Activated T-cell treated with anti-CD3 and anti-CD28 coated beads for 1 hour (primary cell): ENCODE results near the gene STX11.
"Not testable (repeated sequence)": the region's sequence is repeated elsewhere in the genome, so short reads cannot be mapped to it uniquely, and the experiment has no call there.

Experiments
- DNase-seq: peaks from one replicate; pipeline ENCODE4 v3.0.0-alpha.2; 2020; ENCODE audit warnings: low read depth

Gene STX11

DNA sequence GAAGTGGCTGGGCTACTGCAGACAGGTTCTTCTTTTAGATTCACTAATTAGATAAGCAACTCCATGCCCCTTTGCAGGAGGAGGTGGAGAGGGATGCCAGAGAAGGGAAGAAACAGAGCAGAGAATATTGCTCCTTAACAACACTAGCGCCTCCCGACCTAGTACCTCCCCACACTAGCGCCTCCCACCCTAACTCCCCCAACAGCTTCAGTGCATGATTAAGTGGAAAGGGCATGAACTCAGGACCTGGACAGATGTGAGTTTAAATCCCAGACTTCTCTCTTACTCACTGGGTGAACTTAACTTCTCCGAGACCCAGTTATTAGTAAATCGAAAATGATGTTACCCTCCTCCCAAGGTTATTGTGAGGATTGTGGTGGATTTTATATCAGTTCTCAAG, 25.7 kb downstream of the STX11 start:
- DNase-seq: no peak

DNA sequence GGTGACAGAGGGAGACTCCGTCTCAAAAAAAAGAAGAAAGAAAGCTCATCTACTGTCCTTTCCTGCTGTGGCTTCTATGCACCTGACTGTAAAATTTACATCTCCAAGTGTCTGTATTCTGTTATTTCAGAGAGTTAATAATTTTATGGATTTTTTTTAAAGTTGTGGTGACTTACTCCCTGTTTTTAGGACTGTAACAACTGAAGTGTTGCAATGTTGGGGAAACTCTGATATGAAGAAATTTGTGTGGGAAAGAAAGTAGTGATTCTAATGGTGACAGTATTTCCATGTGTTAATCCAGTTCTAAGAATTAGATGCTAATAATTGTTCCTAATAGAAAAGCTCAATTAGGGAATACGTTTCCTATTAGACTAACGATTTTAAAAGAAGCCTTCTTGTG, 27.4 kb downstream of the STX11 start:
- DNase-seq: no peak

DNA sequence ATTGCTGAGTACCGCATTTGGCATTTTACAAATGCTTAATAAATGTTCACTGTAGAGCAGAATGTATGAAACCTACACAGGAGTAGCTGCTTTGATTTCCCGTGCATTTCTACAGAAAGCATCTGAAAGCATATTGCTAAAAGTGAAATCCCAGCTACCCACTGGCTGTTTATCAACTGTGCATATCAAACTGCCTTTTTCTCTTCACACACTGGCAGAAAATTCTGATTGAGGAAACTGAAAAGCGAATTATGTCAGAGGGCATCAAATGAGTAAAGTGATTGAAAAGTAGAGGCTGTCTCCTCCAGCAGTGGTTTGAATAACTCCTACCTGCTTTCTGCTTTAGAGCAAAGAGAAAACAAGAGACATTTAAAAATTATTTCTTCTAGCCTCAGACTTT, 28.0 kb downstream of the STX11 start:
- DNase-seq: no peak

DNA sequence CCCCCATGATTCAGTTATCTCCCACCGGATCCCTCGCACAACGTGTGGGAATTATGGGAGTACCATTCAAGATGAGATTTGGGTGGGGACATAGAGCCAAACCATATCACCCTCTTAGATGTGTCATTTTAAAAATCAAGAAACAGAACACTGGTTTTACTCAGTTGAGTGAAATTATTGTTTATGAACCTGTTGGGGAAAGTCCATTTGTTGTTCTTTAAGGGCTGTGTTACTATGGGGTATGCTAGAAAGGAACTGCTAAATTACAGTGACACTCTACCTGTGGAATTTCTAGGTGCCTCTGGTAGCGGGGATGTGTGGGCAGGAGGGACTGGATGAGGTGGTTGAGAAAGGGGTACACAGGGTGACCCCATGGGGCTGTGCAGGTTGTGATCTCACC, 28.9 kb downstream of the STX11 start:
- DNase-seq: no peak

DNA sequence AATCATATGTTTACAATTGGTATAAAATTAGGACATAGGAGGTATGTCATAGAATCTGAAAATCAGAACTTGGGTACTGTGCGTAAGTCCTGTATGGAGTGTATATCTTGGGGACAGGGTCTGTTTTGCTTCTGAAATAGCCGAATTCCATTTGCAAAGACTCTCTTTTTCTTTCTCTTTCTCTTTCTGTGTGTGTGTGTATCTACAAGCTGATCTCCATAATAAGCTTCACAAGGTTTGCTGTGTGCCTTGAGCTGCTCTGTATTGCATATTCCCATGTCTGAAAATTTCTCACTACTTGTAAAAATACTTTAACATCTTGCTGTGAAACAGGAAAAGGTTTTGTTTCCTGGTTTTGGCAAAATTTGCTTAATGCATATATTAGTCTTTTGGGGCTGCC, 29.5 kb downstream of the STX11 start:
- no peak for DNase-seq

DNA sequence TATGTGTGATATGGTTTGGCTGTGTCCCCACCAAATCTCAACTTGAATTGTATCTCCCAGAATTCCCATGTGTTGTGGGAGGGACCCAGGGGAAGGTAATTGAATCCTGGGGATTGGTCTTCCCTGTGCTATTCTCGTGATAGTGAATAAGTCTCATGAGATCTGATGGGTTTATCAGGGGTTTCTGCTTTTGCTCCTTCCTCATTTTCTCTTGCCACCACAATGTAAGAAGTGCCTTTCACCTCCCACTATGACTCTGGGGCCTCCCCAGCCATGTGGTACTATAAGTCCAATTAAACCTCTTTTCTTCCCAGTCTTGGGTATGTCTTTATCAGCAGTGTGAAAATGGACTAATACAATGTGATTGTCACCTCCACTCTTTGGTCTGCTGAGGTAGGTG, 30.0 kb downstream of the STX11 start:
- DNase-seq: not testable (repeated sequence)

DNA sequence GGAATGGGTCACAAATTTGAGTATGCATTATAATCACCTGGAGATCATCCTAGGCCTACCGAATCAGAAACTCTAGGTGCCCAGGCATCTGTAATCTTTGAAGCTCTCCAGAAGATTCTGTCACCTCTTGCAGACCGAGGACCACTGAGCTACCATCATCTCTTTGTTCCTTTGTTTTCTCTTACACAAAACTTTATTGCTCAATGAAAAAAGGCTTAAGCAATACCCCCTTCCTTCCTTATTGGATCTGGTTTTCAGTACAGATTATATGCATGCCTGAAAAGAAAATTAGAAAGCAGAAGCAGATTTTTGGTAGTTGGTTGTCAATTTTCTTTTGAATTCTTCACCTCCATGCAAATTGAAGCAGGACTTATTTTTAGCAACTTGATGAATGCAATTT, 31.3 kb downstream of the STX11 start:
- DNase-seq: no peak

DNA sequence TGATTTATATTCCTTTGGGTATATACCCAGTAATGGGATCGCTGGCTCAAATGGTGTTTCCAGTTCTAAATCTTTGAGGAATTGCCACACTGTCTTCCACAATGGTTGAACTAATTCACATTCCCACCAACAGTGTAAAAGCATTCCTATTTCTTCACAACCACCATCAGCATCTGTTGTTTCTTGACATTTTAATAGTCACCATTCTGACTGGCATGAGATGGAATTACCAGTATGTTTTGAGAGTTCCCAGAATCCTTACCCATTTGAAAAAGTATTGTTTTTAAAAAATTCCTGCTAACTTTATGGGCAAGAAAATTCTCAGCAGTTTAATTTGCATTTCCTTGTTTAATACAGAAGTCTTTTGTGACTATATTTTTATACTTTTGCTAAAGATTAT, 33.9 kb downstream of the STX11 start:
- not testable (repeated sequence) for DNase-seq

DNA sequence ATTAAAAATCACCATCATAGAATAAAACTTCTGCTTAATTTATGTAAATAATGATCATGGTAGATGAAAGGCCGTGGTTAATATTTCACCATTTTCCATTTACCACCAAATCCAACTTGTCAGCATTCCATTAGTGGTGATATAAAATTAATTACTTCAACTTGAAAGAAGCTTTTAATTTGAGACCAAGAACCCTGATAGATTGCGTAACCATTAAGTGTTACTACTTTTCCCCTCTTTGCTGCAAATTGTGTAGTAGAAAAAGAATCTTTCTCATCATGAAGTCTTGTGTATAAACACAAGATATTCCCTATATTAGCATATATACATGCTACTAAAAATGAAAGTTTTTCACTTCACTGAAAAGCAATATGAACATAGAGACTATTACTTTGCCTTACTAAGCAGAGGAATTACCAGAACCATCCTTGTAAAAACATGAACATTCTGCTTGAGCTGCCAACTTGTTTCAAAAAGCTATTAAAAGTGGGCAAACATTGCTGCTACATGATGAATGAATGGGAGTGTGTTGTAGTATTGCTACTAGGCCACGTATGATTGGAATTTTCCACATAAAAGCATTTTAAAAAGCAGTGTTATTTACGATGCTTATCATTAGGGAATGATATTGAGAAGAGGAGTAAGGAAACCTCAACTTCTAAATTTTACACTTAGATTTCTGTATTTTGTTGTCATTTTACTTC, 35.0 kb downstream of the STX11 start:
- DNase-seq: no peak

DNA sequence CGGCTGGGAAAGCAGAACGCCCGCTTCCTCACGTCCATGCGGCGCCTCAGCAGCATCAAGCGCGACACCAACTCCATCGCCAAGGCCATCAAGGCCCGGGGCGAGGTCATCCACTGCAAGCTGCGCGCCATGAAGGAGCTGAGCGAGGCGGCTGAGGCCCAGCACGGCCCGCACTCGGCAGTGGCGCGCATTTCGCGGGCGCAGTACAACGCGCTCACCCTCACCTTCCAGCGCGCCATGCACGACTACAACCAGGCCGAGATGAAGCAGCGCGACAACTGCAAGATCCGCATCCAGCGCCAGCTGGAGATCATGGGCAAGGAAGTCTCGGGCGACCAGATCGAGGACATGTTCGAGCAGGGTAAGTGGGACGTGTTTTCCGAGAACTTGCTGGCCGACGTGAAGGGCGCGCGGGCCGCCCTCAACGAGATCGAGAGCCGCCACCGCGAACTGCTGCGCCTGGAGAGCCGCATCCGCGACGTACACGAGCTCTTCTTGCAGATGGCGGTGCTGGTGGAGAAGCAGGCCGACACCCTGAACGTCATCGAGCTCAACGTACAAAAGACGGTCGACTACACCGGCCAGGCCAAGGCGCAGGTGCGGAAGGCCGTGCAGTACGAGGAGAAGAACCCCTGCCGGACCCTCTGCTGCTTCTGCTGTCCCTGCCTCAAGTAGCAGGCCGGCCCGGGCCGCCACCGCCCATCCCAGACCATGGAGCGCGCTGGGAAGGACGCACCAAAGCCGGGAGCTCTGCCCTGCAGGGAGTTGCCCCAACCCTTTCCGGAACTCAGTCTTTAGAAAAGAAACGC, 36.7 kb downstream of the STX11 start:
- DNase-seq: no peak

DNA sequence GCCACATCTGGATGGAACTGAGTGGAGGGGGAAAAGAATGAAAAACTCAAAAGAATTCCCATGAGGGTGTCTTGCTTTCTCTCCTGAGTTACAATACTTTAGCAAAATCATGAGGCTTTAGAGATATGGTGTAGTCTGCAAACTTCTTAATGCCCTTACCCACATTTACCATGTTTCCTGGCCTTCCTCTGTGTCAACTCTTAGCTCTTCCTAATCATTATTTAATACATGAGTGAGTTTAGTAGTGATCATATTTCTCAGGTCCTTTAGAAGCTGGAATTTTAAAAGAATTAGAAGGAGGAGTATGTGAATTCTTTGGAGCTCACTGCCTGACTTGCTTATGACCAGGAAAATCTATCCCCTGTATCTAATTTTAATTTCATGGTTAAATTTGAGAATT, 39.0 kb downstream of the STX11 start:
- no peak for DNase-seq

DNA sequence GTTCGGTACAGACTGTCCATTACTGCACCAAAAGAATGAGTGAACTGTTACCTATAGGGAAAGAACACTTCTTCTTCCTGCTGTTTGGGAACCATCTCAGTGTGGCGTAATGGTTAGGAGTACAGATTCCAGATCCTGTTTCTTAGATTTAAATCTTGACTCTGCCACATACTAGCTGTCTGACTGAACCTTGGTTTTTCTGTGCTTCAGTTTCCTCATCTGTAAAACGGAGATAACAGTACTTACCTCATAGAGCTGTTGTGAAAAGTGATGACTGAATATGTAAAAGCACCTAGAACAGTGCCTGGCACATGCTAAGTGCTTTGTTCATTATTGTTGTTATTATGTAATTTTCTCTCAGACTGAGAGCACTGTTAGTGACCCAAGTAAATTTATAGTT, 39.8 kb downstream of the STX11 start:
- DNase-seq: no peak

DNA sequence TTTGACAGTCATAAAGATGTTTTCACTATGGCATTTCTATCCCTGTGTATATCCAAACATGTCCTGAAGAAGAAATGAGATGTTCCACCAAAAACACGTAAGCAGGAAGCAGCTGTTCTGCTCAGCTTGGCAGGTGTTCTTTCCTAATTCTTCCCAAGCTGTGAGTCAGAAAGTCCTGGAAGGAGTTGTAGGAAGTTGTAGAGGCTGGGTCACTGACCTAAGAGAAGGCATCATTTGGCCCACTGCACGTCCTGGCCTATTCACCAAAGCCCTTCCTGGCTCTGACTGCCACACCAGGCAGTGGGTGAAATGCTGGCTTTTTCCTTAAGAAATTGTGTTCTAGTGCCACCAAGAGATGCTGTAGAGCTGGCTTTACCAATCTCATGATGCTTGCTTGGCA, 40.3 kb downstream of the STX11 start:
- no peak for DNase-seq

DNA sequence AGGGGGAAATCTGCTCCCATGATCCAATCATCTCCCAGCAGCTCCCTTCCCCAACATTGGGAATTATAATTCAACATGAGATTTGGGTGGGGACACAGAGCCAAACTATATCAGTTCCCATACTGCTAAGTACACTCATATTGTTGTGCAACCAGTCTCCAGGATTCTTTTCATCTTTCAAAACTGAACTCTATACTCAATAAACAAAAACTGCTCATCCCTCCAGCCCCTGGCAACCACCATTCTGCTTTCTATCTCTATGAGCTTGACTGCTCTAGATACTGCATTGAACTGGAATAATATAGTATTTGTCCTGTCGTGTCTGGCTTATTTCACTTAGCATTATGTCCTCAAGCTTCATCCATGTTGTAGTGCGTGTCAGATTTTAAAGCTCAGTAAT, 42.9 kb downstream of the STX11 start:
- no peak for DNase-seq

DNA sequence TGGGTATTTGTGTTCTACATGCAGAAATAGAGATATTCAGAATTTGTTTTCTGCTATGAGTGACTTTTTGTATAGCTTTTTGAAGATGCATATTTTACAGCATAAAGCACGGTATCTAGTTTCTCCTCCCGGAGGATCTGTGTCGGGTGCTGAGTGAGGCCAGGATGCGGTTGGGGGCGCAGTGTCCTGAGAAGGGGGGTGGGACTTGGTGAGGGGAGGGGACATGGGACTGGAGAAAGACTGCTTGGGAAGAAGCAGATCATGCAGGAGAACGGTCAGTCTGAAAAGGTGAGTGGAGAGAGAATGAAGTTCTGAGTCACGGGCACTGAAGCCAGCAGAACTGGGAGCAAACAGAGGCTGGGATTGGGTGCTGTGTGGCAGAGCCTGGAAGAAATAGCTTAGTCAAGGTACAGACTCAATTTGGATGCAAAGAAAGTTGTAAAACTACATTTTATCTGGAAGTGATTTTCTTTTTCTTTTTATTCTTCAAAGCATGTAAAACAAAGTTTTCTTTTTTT, 44.0 kb downstream of the STX11 start:
- no peak for DNase-seq

DNA sequence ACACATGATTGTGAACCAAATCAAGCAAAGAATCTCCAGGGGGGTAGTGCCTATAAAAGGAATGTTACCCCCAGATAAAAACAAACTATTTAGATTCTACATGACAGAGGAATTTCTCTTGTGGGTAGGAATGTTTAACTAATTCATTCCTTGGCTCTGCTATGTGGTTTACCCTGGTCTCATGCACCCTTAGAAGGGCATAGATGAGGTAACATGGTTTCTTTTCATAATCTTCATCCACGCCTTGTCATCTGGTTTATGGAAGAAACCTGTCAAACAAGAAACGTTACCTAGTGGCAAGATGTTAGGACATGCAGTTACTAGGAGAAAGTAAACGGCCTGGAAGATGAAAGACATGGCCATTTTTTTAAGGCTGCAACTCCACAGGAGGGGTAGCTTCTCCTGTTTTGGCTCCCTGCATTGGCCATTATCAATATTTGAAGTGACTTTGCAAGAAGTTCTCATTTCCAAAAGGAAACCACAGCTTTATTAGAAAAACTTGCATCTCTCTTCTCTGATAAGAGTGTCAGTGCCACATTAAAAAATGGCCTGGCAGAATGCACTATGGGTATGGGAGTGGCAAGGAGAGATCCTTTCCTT, 45.5 kb downstream of the STX11 start:
- no peak for DNase-seq

DNA sequence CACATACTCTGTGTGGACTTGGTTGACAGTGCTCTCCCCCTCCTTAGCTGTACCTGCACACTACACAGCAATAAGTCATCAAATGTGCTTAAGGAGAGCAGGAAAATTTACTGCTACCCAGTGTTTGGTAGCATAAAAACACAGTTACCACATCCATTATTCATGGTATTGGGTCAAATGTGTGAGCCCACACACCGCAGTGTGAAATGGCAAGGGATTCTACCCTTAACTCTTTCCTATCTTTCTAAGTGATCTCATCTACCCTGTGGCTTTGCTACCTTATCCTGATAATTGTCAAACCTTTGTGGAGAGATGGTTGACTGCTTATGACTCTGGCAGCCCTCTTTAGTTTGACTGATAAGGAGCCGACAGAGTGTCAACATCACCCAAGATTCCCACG, 47.6 kb downstream of the STX11 start:
- DNase-seq: no peak

DNA sequence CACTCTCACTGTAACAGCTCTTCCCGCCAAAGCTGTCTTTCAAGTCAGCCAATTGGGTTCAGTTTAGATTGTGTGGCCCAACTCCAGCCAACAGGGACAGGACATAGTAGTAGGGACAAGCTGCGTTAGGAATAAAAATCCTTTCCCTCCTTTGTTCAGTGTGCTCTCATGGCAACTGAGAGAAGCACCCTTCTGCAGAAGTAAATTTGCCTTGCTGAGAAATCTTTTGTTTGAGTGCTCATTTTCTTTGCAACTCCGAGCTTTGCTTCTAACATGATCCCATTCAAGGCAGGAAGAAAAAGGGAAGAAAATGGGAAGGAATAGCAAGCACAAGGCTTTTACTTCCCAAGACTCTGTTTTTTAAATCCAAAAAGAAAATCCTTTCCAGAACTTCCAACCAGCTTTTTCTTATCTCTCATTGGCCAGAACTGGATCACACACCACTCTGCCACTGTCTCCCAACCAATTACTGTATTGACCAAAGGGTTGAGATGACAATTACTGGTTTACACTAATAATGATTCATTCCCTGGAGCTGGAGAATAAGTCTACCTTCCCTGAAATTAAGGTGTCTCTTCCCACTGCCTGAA, 52.7 kb downstream of the STX11 start:
- no peak for DNase-seq

DNA sequence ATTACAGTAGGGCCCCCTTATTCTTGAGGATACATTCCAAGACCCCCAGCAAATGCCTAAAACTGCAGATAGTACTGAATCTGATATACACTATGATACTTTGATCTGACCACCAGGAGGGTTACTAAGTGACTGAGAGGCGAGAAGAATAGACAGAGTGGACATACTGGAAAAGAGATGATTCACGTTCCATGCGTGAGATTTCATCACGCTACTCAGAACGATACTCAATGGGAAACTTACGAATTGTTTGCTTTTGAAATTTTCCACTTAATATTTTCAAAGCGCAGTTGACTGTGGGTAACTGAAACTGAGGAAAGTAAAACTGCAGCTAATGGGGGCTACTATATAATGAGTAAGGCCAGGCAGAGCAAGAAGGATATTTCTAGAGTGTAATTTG, 60.8 kb downstream of the STX11 start:
- no peak for DNase-seq

DNA sequence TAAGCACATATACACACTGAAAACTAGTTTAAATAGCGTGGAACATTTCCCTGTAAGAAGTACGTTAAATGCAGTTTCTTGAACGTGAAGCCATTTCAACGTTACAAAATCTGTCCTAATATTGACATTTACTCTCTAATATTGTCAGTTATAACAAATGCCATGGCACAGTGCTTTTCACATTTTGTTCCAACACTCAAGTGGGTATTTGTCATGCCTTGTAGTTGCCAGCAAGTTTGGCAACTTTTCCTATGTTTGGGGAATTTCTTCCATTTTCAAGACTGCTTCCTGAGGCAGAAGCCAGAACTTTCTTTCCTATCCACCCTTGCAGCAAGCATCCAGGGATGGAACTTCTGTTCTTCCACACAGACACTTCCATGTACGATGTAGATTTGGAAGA, 63.0 kb downstream of the STX11 start:
- no peak for DNase-seq

DNA sequence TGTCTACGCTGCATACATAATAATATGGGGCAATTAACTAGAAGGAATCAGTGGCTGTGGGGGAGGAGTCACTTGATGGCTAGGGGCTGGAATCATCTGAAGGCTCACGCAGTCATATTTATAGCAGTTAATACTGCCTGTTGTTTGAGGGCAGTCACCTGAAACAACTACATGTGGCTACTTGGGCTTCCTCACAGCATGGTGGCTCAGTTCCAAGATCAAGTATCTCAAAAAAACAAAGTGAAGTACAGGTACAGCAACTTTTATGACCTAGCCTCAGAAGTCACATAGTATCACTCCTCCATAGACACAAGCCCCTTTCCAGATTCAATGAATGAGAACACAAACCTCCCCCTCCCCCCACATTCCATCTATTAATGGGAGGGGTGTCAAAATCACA, 63.7 kb downstream of the STX11 start:
- DNase-seq: no peak

DNA sequence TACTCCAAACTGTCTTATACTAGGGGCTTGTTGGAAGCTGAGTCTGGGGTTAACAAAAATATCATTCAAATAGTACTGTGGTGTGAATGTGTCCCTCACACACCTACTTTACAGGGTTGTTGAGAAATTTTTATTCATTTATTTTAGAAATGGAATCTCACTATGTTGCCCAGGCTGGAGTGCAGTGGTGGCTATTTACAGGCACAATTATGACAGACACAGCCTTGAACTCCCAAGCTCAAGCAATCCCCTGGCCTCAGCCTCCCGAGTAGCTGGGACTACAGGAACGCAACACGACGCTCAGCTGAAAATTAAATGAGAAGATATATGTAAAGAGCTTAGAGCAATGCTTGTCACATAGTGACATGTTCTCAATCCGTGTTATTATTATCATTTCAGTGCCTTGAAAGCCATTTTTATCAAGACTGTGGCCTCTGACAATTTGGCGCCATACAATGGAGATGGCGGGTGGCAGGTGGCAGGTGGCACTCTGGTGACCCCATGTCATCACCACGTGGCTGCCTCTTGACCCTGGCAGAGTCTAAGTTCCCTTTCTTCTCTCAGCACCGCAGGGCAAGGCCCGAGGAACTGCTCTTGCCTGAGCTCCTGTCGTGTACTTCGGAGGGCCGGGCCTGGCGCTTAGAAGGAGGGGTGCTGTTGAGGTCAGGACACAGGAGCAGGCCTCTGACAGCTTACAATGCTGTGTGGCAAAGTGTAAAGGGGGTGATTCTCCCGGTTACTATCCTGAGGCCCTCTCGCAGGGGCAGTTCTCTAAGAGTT, 64.5 kb downstream of the STX11 start:
- no peak for DNase-seq
